CD4-positive, alpha-beta T cell treated with Interferon alpha-2 for 1 hour (primary cell): ENCODE results near the gene PNLIPRP1.

ENCODE experiments used
- DNase-seq, 2 donors: peaks; one replicate each; pipeline ENCODE4 v3.0.0-alpha.2; 2020 to 2022

PNLIPRP1 gene

DNA sequence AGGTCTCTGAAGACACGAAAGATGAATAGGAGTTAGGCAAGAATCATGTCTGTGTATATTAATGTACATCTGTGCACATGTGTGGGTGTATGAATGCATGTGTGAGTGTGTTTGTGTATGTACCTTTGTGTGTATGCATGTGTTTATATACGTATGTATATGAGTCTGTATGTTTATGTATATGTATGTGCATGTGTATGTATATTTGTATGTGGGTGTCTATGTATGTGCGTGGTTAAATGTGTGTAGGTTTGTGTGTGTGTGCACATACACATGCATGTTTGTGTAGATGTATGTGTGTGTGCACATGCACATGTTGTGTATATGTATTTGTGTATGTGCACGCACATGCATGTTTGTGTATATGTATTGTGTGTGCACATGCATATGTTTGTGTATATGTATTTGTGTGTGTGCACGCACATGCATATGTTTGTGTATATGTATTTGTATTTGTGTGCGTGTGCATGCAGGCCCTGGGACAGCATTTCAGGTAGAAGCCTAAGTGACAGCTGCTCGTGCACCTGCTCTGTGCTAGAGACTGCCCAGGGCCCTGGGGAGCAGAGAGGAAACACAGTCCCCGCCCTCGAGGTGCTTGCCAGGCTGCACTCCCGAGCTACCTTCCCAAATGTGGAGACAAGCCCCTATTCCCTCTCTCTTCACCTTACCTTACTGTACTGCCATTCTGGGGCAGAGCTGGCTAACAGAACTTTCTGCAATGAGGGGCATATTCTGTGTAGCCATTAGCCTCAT, 12.1 kb downstream of the PNLIPRP1 start:
- no peak for DNase-seq

DNA sequence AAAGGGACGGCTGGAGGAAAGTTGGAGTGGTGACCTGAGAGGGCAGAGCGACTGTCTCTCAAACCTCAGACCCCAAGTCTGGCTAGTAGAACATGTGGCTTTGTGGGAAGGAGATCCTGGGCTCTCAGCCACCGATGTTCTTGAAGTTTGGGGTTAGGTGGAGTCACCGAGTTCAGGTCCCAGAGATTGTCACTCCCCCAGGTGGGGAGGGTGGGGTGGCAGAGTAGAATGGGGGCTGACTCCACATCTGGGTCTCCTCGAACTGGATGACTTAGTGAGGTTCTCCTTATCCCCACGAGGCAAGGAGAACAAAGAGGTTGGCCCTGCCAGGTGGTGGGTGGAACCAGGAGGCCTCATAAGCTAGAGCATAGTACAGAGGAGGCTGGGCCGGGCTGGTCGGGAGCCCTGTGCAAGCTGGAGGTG, 15.3 kb downstream of the PNLIPRP1 start:
- DNase-seq: no peak

DNA sequence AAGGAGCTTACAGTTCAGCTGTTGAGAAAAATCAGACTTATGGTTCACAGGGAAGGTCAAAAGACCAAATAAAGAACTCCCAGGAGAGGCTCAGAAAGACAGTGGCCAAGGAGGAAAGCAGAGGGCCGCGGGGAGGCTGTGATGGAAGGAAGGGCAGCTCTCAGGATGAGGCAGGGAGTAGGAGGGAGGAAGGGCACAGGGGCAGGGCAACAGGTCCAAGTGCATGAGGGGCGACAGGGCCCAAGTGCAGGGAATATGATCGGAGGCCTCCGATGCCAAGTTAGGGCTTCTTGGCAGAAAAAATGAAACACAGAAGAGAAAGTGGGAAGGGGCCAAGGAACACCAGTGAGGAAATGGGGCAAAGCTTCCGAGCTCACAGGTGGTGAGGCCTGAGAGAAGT, 16.6 kb downstream of the PNLIPRP1 start:
- DNase-seq: no peak

DNA sequence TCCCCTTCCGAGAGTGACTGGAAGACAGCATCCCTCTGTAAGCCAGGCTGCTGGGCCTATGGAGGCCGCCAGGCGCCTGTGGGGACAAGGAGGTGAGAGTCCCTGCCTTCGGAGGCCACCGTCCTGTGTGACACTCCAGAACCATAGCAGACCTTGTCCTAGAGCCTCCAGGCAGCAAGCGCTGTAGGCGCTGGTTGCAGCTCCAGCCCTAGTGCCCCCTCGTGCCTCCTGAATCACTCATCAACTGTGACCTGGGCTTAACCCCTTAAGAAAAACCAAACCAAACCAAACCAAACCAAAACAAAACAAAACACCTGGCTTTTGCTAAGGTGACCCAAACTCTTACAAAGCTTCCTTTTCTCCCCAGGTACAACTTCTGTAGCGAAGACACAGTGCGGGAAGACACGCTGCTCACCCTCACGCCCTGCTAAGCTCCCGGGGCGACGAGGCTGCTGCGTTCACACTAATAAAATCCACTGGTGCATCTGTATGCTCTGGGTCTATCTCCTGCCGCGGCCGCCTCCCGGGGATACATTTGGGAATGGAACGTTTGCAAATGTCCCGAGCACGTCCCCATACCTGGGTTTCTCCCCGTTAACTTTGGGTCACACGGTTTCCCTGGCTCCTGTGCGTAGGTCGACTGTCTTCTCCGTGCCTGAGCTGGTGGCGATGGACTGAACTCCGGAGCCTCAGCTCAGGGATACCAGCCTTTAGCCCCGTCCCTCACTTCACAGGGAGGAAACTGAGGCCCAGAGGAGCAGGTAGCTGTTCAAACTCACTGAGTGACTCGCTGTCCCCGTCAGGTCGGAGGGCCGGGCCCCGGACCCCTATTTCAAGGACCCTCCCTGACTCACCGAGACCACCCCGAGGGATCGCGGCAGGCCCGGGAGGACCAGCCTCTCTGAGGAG, 18.2 kb downstream of the PNLIPRP1 start:
- DNase-seq: no peak

DNA sequence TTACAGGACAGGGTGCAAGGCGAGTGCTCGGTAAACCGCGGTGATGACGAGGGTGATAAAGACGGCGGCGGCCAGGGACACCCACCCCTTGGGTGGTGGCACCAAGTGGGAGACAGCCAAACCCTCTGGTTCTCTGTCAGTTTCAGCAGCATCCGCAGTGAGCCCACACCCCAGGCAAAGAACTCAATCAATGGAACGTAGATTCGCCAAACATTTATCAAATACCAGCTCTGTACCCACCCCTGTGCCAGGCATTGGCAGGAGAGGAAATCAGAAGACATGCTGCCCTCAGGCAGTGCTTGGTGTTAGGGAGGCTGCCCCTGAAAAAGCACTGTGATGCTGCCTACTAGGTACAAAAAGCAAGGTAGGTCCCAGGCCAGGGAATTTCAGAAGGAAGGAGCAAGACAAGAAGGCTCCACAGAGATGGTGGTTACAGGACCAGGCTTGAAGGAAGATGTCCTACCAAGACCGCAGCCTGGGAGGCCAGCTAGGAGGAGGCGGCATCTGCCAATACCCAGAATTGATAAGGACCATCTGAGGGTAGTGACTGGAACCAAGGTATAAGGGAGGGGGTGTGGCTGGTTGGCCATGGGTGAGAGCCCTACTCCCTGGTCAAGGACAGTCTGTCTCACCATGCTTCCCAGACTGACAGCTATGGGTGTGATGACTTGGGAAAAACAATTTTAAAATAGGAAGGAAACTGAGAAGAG, 19.8 kb downstream of the PNLIPRP1 start:
- DNase-seq: no peak

DNA sequence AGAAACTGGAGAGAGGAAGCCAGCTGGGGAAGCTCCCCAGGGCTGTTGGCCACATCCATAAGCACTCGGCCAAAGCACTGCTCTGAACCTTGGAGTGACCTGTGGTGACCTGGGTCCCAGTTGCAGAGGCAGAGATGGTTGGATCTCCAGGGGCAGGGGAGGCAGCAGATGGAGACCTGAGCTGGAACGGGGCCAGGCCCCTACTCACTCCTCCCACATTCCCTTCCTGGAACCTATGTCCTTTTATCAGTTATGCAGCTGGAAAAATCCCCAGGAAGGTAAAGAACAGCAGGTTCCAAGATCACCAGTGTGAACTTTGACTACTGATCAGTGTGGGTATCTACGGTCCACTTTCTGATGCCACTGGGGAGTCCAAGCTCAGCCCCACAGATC, 20.4 kb downstream of the PNLIPRP1 start:
- DNase-seq: no peak

DNA sequence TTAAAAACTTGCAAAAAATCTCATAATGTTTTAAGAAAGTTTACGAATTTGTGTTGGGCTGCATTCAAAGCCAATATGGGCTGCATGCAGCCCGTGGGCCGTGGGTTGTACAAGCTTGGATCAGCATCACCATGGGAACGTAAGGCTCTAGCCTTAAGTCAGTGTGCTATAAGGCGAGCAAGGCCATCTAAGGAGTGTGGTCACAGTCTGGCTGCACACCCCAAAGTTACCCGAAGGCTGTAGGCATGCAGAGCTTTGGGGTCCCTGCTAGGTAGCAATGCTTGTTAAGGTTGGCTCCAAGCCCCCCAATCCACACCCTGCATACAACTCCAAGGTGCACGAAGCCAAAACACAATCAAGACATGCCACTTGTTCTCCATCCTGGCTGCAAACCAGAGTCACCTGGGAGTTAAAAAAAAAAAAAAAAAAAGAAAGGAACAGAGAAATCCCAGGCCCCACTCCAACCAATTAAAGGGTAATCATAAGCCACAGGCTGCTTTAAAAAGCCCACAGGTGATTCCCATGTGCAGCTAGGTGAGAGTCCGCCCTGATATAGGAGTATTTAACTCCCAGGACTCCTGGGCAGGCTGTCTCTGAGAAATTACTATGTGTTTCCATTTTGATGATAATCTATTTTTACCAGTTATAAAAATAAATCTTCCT, 21.5 kb downstream of the PNLIPRP1 start:
- no peak for DNase-seq

DNA sequence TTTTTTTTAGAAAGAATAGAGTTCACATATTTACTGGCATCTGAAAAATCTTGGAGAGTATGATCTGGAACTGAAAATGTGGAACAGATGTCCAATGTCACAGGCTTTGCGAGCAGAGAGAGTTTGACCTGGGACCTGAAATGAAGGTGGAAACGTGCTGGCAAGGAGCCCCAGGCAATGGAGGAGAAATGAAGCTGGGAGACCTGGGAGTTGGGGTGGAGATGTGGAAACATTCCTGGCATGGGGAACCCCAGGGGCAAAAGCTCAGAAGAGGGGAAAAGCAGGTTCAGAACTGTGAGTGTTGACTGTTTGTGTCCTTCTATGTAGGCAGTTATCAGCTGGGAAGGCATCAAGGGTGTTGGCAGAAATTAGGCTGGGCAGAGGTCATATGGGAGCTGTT, 22.7 kb downstream of the PNLIPRP1 start:
- no peak for DNase-seq

DNA sequence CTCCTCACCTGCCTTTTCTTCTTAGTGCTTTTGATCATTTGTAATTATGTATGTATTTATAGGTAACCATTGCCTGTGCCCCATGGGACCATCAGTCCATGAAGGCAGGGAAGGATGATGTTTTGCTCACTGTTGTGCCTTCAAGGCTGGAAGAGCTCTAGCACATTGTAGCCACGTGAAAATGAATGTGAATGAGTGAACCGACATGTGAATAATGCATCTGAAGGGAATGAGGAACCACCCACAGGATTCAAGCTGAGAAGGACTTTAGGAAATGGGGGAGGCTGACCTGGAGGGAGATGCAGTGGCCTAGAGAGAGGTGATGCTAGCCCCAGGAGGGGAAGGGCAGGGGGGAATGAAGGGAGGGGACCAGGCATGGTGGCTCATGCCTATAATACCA, 24.0 kb downstream of the PNLIPRP1 start:
- no peak for DNase-seq

DNA sequence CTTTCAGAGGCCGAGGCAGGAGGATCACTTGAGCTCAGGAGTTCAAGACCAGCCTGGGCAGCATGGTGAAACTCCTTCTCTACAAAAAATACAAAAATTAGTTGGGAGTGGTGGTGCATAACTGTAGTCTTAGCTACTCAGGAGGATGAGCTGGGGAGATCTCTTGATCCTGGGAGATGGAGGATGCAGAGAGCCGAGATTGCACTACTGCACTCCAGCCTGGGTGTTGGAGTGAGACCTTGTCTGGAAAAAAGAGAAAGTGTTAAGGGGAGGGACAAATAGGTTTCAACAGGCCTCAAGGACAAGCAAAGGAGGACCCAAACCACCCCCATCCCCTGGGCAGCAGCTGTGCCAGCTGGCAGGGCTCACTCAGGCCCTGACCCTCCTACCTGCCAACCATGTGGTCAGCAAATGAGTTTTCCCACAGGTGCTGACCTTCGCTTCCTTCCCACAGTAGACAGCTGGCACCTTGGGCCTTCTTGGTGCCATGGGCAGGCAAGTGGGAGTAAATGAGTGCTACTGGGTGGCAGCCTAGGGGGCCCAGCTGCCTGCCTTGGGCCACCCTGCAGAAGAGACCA, 24.5 kb downstream of the PNLIPRP1 start:
- DNase-seq: no peak

DNA sequence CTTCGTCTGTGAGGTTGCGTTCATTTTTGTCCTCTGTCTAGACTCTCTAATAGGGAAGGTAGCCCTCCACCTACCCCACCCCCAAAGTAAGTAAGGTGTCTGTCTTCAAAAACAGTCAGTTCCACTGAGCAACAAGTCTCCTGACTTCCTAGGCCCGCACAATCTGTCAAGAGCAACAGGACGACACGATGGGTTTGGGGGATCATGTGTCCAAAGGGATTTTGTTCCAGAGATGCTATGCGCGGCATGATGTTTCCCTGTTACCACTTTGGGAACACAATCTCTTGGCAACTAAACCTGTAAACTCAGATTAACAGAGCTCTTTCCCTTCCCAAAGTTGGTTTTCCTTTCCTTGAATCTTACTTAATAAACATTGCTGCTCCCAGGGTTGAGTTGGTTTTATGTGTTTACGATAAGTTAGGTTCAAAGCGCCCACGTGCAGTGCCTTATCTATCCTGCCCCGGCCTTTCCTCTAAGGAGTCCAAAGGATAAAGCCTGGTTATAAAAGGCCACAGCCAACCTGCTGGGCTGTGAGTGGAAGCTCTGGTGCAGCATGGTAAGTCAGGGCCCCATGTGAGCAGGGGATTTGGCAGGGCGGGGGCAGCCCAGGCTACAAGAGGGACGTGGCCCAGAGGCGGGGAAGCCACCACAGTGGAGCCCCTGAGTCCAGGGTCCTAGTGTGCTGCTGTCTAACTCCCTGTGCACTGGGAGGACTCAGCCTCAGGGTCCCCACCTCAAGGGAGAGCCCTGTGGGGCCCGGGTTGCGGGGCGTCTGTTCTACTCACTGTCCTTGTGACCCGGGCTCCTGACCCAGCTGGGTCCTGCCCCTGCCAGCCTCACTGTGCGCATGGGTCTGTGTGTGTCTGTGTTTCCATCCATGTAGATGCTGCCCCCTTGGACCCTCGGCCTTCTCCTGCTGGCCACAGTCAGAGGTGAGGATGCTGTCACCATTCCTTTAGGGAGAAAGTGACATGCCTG, 30.0 kb downstream of the PNLIPRP1 start, which contains the start of gene PNLIPRP2:
Gene PNLIPRP2, plus strand, starts transcription at position 531 of the 978 bp plus-strand sequence.
- DNase-seq: no peak

DNA sequence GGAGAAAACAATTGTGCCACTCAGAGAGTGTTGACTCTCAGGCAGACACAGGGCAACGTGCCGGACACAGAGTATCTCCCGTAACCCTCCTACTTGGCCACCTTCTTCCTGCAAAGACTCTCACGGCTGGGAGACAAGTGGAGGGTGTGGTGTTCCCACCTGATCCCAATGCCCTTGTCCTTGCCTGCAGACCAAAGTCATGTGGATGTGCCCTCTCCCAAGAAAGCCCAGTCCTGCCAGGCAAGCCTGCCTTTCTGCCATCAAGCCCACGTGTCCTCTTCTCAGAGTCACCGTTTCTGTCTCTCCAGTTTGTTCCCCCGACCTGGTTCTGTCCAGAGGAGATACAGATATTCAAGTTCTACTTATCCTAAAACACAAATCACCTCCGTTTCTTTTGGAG, 30.7 kb downstream of the PNLIPRP1 start:
- DNase-seq: no peak

DNA sequence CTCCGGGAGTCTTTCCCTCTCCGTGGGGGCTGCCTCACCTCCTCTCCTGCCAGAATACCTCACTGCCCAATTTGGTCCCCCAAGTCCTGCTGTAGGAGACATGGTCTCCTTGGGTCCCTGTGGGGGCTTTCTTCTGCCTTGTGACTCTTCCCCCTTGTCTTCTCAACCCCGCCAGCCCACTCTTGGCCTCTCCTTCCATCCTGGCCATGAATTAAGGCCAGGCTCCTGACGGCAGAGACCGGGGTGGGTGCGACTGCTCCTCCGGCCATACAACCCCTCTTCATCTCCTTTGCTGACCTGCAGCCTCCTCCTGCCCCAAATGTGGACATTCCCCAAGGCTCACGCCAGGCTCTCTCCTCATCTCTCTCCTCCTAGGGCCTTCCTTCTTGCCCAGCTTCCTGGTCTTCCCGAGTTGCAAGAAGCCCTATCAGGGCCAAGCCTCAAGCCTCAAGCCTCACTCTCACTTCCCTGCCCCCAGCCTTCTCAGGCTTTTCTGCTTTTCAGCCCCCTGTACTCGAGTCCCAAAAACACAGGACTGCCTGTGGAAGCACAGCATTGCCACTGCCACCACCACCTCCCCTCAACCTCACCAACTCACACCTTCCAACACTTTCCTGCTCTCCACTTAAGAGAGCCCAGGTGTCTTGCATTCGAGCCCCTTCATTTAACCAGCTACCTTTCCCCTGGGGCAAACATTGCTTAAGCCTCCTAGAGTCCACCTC, 31.3 kb downstream of the PNLIPRP1 start:
- DNase-seq: no peak

DNA sequence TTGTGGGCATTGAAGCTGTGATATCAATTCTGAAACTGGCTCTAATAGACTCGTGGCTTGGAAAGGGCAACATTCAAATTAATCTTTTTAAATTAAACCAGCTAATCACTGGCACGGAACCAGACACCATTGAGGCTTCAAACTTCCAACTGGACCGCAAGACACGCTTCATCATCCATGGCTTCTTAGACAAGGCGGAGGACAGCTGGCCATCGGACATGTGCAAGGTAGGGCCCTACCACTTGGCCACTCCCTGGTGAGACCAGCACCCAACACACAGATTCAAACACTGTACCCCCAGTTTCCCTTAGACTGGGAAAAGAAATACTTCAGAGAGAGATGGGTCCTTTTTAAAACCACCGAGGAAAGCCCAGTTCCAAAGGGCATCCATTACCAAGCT, 35.1 kb downstream of the PNLIPRP1 start:
- DNase-seq: no peak

DNA sequence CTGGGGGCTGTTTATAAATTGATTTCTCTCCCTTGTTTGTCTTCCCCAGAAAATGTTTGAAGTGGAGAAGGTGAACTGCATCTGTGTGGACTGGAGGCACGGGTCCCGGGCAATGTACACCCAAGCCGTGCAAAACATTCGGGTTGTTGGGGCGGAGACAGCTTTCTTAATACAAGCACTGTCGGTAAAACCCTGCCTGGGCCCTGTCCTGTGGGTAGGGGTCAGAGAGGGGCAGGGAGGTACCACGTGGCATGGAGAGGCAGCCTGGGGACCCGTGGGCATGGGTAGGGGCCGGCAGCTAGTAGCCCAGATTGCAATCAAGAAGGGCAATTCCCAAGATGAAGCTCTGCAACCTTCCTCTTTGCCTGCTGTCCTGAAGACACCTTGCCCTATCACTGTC, 36.1 kb downstream of the PNLIPRP1 start:
- DNase-seq: no peak

DNA sequence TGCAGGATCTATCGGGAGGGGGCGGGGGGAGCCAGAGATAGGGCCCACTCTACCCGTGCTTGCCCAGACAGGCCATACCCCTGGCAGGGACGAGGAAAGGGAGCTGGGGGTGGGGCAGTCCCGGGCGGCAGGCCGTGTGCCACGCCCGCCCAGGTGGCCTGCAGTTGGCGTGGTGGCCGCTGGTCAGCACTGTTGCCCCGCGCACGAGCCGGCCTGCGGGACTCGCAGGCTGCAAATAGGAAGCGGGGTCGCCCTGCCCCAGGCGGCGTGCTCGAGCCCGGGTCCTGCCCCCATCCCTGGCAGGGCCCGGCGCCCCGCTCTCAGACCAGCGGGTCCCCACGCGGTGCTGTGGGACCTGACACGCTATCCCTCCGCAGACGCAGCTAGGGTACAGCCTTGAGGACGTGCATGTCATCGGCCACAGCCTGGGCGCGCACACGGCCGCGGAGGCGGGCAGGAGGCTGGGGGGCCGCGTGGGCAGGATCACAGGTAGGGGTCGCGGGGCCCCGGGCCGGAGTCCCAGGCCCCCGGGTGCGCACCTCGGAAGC, 36.7 kb downstream of the PNLIPRP1 start:
- DNase-seq: no peak

DNA sequence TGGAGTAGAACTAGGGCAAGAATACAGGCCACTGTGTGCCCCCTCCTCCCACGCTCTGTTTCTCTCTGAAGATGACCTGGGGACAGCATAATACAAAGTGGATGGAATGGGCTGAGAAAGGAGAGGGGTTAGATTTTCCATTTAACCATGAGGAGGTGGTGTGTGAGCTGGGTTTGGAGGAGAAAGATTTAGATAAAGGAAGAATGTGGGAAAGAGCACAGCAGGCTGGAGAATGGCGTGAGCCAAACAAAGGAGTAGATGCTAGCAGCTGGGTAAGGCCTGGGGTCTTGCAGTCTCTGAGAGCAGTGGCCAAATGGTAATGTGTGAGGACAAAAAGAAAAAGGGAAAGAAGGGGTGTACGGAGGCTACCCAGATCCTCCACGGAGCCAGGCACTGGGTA, 38.6 kb downstream of the PNLIPRP1 start:
- DNase-seq: no peak

DNA sequence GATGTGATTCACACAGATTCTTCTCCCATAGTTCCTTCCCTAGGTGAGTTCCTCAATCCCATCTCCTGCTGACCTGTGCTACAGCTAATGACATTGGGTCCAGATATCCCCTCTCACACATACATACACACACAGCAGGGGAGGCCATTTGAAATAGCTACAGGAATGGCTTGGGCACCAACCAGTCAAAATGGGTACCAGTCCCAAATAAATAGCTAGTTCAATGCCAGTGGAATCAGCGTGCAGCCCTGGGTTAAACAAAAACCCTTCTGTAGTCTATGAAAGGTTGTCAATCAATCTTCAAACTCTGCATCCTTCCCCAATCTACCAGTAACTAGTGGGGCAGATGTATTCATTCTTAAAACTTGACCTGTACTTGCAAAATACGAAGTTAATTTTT, 39.3 kb downstream of the PNLIPRP1 start:
- DNase-seq: no peak

DNA sequence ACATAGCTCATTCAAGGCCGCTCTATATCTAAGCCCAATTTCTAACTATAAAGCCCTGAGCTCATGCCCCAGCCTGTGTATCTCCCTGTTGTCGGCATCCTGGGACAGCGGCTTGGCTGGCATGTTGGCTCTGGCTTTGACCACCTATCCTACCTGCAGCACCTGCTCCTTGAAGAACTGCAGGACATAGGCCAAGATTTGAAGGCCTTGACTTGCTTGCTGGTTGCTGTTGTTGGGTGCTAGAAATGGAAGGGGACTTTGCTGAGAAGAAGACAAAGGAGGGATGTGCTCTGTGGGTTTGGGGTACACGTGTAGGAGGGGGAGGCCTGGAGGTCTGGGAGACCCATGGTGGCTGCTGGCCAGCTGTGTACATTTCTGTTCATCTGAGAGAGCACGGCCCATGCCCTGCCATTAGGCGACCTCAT, 41.1 kb downstream of the PNLIPRP1 start:
- DNase-seq: no peak

DNA sequence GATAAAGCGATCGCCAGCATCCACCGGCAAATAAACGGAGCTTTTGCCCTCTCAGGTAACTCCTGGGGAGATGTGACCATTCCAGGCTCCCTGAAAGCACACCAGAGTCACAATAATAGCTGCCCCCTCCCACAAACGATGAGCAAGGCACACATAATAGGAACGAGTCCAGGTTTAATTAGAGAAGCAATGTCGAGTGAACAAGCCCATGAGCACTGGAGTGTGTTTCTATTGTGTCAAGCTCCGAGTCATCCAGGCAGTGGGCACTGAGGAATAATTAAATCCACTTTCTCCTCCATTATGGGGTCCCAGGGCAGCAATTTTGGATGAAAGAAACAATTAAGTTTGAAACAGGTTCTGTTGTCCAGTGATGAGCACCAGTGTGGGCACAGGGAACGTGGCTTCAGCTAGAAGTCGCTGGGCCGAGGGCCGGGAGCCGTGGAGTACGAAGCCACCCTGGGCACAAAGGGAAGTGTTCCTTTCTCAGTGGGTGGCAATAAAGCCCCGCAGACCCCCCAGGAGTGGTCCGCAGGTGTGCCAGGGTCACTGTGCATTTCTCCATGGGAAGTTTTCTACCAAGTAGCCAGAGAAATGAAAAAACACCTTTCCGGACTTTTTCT, 41.9 kb downstream of the PNLIPRP1 start:
- no peak for DNase-seq
